ENCODE measurements around the gene PGK2.

- TF ChIP-seq, protein P1, sequence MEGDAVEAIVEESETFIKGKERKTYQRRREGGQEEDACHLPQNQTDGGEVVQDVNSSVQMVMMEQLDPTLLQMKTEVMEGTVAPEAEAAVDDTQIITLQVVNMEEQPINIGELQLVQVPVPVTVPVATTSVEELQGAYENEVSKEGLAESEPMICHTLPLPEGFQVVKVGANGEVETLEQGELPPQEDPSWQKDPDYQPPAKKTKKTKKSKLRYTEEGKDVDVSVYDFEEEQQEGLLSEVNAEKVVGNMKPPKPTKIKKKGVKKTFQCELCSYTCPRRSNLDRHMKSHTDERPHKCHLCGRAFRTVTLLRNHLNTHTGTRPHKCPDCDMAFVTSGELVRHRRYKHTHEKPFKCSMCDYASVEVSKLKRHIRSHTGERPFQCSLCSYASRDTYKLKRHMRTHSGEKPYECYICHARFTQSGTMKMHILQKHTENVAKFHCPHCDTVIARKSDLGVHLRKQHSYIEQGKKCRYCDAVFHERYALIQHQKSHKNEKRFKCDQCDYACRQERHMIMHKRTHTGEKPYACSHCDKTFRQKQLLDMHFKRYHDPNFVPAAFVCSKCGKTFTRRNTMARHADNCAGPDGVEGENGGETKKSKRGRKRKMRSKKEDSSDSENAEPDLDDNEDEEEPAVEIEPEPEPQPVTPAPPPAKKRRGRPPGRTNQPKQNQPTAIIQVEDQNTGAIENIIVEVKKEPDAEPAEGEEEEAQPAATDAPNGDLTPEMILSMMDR (IDR thresholded peaks at IDR 0.05) = no peak
- TF ChIP-seq POLR2A (IDR thresholded peaks at IDR 0.05) = no peak
These were observed 22.4 kb downstream of the PGK2 start for GRCh38 chr6:49764571-49765236.
